HG03575 (cell line): ENCODE results near the gene DCAF6.

ENCODE experiments used
- ATAC-seq: cut with Tn5 transposase; IDR thresholded peaks from one replicate; pipeline ENCODE4 v1.9.1; 2021; ENCODE audit not compliant: unreplicated experiment, insufficient number of reproducible peaks, low FRiP score; ENCODE audit errors: extremely low read depth

The DCAF6 gene

GRCh38 chr1:168114845-168115244 is 178.4 kb downstream of the DCAF6 start:
- no peak for ATAC-seq

GRCh38 chr1:168116327-168116799 is 179.9 kb downstream of the DCAF6 start:
- ATAC-seq: no peak

GRCh38 chr1:168119750-168120149 is 183.3 kb downstream of the DCAF6 start:
- ATAC-seq: no peak

GRCh38 chr1:168121401-168122011 is 185.0 kb downstream of the DCAF6 start:
- no peak for ATAC-seq

- ATAC-seq: no peak
These were observed 188.6 kb downstream of the DCAF6 start for GRCh38 chr1:168125051-168125450.
